Nucleus accumbens (tissue), 56 donors: ENCODE results near the gene KLHDC1.
"Not testable (repeated sequence)": the region's sequence is repeated elsewhere in the genome, so short reads cannot be mapped to it uniquely, and the experiment has no call there.

Source experiments
- DNase-seq, 56 donors: peaks; one replicate each; lab custom pipeline; 2025; lab: John Stamatoyannopoulos, UW

The KLHDC1 gene

GRCh38 chr14:49692811-49693734, at the start of gene KLHDC1:
Gene KLHDC1, plus strand, starts transcription at chr14:49693120. Its CDS starts 75 bp downstream, at chr14:49693195.
- DNase-seq: peak in 55 of 56 donors; percentile 36 to 92 (median 80)

- no peak for DNase-seq
Observed at GRCh38 chr14:49653508-49653907, 39.4 kb upstream of the KLHDC1 start.

GRCh38 chr14:49654511-49654910, 38.4 kb upstream of the KLHDC1 start:
- DNase-seq: no peak

- DNase-seq: not testable (repeated sequence)
Observed at GRCh38 chr14:49657500-49657899, 35.4 kb upstream of the KLHDC1 start.

GRCh38 chr14:49659526-49660455, 33.1 kb upstream of the KLHDC1 start:
- DNase-seq: no peak

- DNase-seq: no peak
Observed at GRCh38 chr14:49670475-49670874, 22.4 kb upstream of the KLHDC1 start.

GRCh38 chr14:49673586-49673985, 19.3 kb upstream of the KLHDC1 start:
- DNase-seq: no peak

- no peak for DNase-seq
Observed at GRCh38 chr14:49677643-49678042, 15.3 kb upstream of the KLHDC1 start.

GRCh38 chr14:49679271-49679670, 13.6 kb upstream of the KLHDC1 start:
- no peak for DNase-seq

- DNase-seq: no peak
Observed at GRCh38 chr14:49686425-49686824, 6.5 kb upstream of the KLHDC1 start.

GRCh38 chr14:49687942-49688700, 4.8 kb upstream of the KLHDC1 start, which contains the start of gene POLE2:
Gene POLE2, minus strand, starts transcription at chr14:49688214. Its CDS starts 11 bp downstream, at chr14:49688203.
- DNase-seq: peak in 52 of 56 donors; percentile 5 to 75 (median 51)

- DNase-seq: no peak
Observed at GRCh38 chr14:49688701-49689030, 4.3 kb upstream of the KLHDC1 start.

GRCh38 chr14:49691031-49691430, 1.9 kb upstream of the KLHDC1 start:
- no peak for DNase-seq

GRCh38 chr14:49692193-49692757, 645 bp upstream of the KLHDC1 start:
- DNase-seq: no peak

- DNase-seq: not testable (repeated sequence)
Observed at GRCh38 chr14:49693735-49694124, 810 bp downstream of the KLHDC1 start.

- no peak for DNase-seq
Observed at GRCh38 chr14:49702725-49703124, 9.8 kb downstream of the KLHDC1 start.

GRCh38 chr14:49703965-49704364, 11.0 kb downstream of the KLHDC1 start:
- no peak for DNase-seq

GRCh38 chr14:49704471-49704870, 11.6 kb downstream of the KLHDC1 start:
- DNase-seq: not testable (repeated sequence)

- not testable (repeated sequence) for DNase-seq
Observed at GRCh38 chr14:49710993-49711392, 18.1 kb downstream of the KLHDC1 start.

- no peak for DNase-seq
Observed at GRCh38 chr14:49720744-49721143, 27.8 kb downstream of the KLHDC1 start.
